ENCODE measurements around the gene DICER1.

GRCh38 chr14:95066427-95066986 lies 90.8 kb downstream of the DICER1 start:
- TF ChIP-seq GATA3 (IDR thresholded peaks at IDR 0.05; ENCODE audit: low read depth, low read length) (no peak), GATA2 (IDR thresholded peaks at IDR 0.05; ENCODE audit: low read depth, low read length) (no peak)

Data from SH-SY5Y (cell line).